WTC11 (cell line): ENCODE results near the gene KRTAP5-9. TPM values are rescaled to one million over a fixed set of nuclear protein-coding genes. Genes with fewer than 3 reads are reported as not detected.

Experiments used
- ATAC-seq: fragments of 200-7000 bp; cut with Tn5 transposase; 2 replicates; pipeline ENCODE4 v1.10.0; 2021; ENCODE audit warnings: mild to moderate bottlenecking, moderate library complexity
- CTCF ChIA-PET: fragments of 300-600 bp; sonication (Branson Sonifier 250); formaldehyde crosslinking; loops from one replicate; lab custom pipeline; 2021; ENCODE audit warnings: antibody characterized with exemption; lab: Charles Lee
- POLR2A ChIA-PET: fragments of 350-600 bp; sonication (Branson Sonifier 250); formaldehyde crosslinking; loops from one replicate; lab custom pipeline; 2021; ENCODE audit warnings: antibody characterized with exemption; lab: Charles Lee
- DNase-seq: peaks from one replicate; pipeline ENCODE4 v3.0.0; 2021; ENCODE audit warnings: low spot score
- H3K27ac Mint-ChIP-seq: 2 replicates; pipeline ENCODE4 v1.8.0; 2021; ENCODE audit warnings: mixed read lengths
- H3K27me3 Mint-ChIP-seq: 2 replicates; pipeline ENCODE4 v1.8.0; 2021; ENCODE audit warnings: low read depth, mild to moderate bottlenecking, moderate library complexity, mixed read lengths
- H3K36me3 Mint-ChIP-seq: 2 replicates; pipeline ENCODE4 v1.8.0; 2021; ENCODE audit warnings: mixed read lengths
- H3K4me1 Mint-ChIP-seq: 2 replicates; pipeline ENCODE4 v1.8.0; 2022; ENCODE audit warnings: mixed read lengths
- H3K4me3 Mint-ChIP-seq: 2 replicates; pipeline ENCODE4 v1.8.0; 2021; ENCODE audit warnings: mild to moderate bottlenecking, moderate library complexity, mixed read lengths
- H3K9me3 Mint-ChIP-seq: 2 replicates; pipeline ENCODE4 v1.8.0; 2021; ENCODE audit warnings: mixed read lengths
- AR ChIP-seq: fragments of 250-450 bp; sonication (Bioruptor Pico); IDR thresholded peaks from 2 replicates; pipeline ENCODE4 v1.9.0; 2021; ENCODE audit warnings: mild to moderate bottlenecking
- ELF4 ChIP-seq: sonication (generic); formaldehyde crosslinking; IDR thresholded peaks from 2 replicates; pipeline ENCODE4 v1.8.1; 2022; ENCODE audit warnings: low read depth, mild to moderate bottlenecking, moderate library complexity, missing genetic modification reagents
- ETV6 ChIP-seq: sonication (generic); formaldehyde crosslinking; IDR thresholded peaks from 2 replicates; pipeline ENCODE4 v1.8.1; 2022; ENCODE audit warnings: mild to moderate bottlenecking, missing genetic modification reagents
- FOXK1 ChIP-seq: sonication (generic); formaldehyde crosslinking; IDR thresholded peaks from 2 replicates; pipeline ENCODE4 v1.8.0; 2022; ENCODE audit warnings: mild to moderate bottlenecking, moderate library complexity, missing genetic modification reagents
- NFE2L1 ChIP-seq: sonication (generic); formaldehyde crosslinking; IDR thresholded peaks from 2 replicates; pipeline ENCODE4 v1.8.1; 2023; ENCODE audit warnings: missing genetic modification reagents
- PRRX2 ChIP-seq: fragments of 250-450 bp; sonication (Bioruptor Pico); IDR thresholded peaks from 2 replicates; pipeline ENCODE4 v1.8.0; 2021; ENCODE audit warnings: mild to moderate bottlenecking
- RORB ChIP-seq: fragments of 250-450 bp; sonication (Bioruptor Pico); IDR thresholded peaks from 2 replicates; pipeline ENCODE4 v1.9.0; 2021; ENCODE audit warnings: mild to moderate bottlenecking
- TP53 ChIP-seq: sonication (generic); formaldehyde crosslinking; IDR thresholded peaks from 2 replicates; pipeline ENCODE4 v1.8.1; 2023; ENCODE audit warnings: mild to moderate bottlenecking, missing genetic modification reagents
- ZBTB21 ChIP-seq: sonication (generic); formaldehyde crosslinking; IDR thresholded peaks from 2 replicates; pipeline ENCODE4 v1.8.1; 2023; ENCODE audit warnings: mild to moderate bottlenecking, missing genetic modification reagents, borderline replicate concordance
- ZNF281 ChIP-seq: sonication (generic); formaldehyde crosslinking; IDR thresholded peaks from 2 replicates; pipeline ENCODE4 v1.8.0; 2023; ENCODE audit warnings: mild to moderate bottlenecking, missing genetic modification reagents
- ZNF396 ChIP-seq: fragments of 250-450 bp; sonication (Bioruptor Pico); IDR thresholded peaks from 2 replicates; pipeline ENCODE4 v1.8.0; 2021; ENCODE audit warnings: mild to moderate bottlenecking, moderate library complexity, borderline replicate concordance
- ZNF416 ChIP-seq: fragments of 250-450 bp; sonication (Bioruptor Pico); IDR thresholded peaks from 2 replicates; pipeline ENCODE4 v1.9.0; 2021; ENCODE audit warnings: mild to moderate bottlenecking, inconsistent platforms
- ZSCAN18 ChIP-seq: fragments of 250-450 bp; sonication (Bioruptor Pico); IDR thresholded peaks from 2 replicates; pipeline ENCODE4 v2.1.2; 2022; ENCODE audit warnings: mild to moderate bottlenecking, moderate library complexity
- total RNA-seq: library from RNA; stranded (reverse); gene quantifications from 3 replicates; pipeline ENCODE4 v1.2.3, GENCODE V29; 2021
- TF ChIP-seq, protein P1 (sequence below): fragments of 250-450 bp; sonication (Bioruptor Pico); IDR thresholded peaks from 2 replicates; pipeline ENCODE4 v1.9.0; 2021; ENCODE audit warnings: moderate library complexity, mild to moderate bottlenecking, inconsistent platforms, borderline replicate concordance
- TF ChIP-seq, protein P2 (sequence below): sonication (generic); formaldehyde crosslinking; IDR thresholded peaks from 2 replicates; pipeline ENCODE4 v1.8.0; 2023; ENCODE audit warnings: missing genetic modification reagents, mild to moderate bottlenecking, borderline replicate concordance
- TF ChIP-seq, protein P3 (sequence below): sonication (generic); formaldehyde crosslinking; IDR thresholded peaks from 2 replicates; pipeline ENCODE4 v1.8.1; 2023; ENCODE audit warnings: mild to moderate bottlenecking, missing genetic modification reagents
- TF ChIP-seq, protein P4 (sequence below): sonication (generic); formaldehyde crosslinking; IDR thresholded peaks from 2 replicates; pipeline ENCODE4 v1.8.1; 2022; ENCODE audit warnings: low read depth, missing genetic modification reagents, borderline replicate concordance

The KRTAP5-9 gene
- total RNA-seq, 1 experiment from 2014 or later: not detected

GRCh38 chr11:71501071-71501985, 46.9 kb upstream of the KRTAP5-9 start:
- ChIA-PET POLR2A (no interaction called here), CTCF (no interaction called here)
- H3K4me1 Mint-ChIP-seq: peaks cover 22% of the 10 kb centered on the region
- peaks cover 38% of the 10 kb centered on the region for H3K36me3 Mint-ChIP-seq
- no peak overlapping the region for H3K4me3 Mint-ChIP-seq
- H3K27me3 Mint-ChIP-seq: no peaks in the 10 kb centered on the region
- DNase-seq (no peak), ATAC-seq (no peak)
- peaks cover 4% of the 10 kb centered on the region for H3K9me3 Mint-ChIP-seq
- TF ChIP-seq, protein P1, sequence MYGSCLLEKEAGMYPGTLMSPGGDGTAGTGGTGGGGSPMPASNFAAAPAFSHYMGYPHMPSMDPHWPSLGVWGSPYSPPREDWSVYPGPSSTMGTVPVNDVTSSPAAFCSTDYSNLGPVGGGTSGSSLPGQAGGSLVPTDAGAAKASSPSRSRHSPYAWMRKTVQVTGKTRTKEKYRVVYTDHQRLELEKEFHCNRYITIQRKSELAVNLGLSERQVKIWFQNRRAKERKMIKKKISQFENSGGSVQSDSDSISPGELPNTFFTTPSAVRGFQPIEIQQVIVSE (CRISPR knock-in tag): no peak
- no peak for TF ChIP-seq NFE2L1 (CRISPR knock-in tag)
- no peak for TF ChIP-seq ELF4 (CRISPR knock-in tag)
- no peak for TF ChIP-seq ZNF281 (CRISPR knock-in tag)
- no peak for TF ChIP-seq ETV6 (CRISPR knock-in tag)
- TF ChIP-seq PRRX2 (CRISPR knock-in tag): no peak
- TF ChIP-seq AR (CRISPR knock-in tag): no peak
- no peak for TF ChIP-seq ZSCAN18 (CRISPR knock-in tag)
- TF ChIP-seq ZNF396 (CRISPR knock-in tag): no peak
- TF ChIP-seq TP53 (CRISPR knock-in tag): no peak
- no peak for TF ChIP-seq ZNF416 (CRISPR knock-in tag)
- TF ChIP-seq FOXK1 (CRISPR knock-in tag): no peak
- TF ChIP-seq, protein P2, sequence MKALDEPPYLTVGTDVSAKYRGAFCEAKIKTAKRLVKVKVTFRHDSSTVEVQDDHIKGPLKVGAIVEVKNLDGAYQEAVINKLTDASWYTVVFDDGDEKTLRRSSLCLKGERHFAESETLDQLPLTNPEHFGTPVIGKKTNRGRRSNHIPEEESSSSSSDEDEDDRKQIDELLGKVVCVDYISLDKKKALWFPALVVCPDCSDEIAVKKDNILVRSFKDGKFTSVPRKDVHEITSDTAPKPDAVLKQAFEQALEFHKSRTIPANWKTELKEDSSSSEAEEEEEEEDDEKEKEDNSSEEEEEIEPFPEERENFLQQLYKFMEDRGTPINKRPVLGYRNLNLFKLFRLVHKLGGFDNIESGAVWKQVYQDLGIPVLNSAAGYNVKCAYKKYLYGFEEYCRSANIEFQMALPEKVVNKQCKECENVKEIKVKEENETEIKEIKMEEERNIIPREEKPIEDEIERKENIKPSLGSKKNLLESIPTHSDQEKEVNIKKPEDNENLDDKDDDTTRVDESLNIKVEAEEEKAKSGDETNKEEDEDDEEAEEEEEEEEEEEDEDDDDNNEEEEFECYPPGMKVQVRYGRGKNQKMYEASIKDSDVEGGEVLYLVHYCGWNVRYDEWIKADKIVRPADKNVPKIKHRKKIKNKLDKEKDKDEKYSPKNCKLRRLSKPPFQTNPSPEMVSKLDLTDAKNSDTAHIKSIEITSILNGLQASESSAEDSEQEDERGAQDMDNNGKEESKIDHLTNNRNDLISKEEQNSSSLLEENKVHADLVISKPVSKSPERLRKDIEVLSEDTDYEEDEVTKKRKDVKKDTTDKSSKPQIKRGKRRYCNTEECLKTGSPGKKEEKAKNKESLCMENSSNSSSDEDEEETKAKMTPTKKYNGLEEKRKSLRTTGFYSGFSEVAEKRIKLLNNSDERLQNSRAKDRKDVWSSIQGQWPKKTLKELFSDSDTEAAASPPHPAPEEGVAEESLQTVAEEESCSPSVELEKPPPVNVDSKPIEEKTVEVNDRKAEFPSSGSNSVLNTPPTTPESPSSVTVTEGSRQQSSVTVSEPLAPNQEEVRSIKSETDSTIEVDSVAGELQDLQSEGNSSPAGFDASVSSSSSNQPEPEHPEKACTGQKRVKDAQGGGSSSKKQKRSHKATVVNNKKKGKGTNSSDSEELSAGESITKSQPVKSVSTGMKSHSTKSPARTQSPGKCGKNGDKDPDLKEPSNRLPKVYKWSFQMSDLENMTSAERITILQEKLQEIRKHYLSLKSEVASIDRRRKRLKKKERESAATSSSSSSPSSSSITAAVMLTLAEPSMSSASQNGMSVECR (CRISPR knock-in tag): no peak
- TF ChIP-seq RORB: no peak
- TF ChIP-seq, protein P3, sequence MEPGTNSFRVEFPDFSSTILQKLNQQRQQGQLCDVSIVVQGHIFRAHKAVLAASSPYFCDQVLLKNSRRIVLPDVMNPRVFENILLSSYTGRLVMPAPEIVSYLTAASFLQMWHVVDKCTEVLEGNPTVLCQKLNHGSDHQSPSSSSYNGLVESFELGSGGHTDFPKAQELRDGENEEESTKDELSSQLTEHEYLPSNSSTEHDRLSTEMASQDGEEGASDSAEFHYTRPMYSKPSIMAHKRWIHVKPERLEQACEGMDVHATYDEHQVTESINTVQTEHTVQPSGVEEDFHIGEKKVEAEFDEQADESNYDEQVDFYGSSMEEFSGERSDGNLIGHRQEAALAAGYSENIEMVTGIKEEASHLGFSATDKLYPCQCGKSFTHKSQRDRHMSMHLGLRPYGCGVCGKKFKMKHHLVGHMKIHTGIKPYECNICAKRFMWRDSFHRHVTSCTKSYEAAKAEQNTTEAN: no peak
- TF ChIP-seq, protein P4, sequence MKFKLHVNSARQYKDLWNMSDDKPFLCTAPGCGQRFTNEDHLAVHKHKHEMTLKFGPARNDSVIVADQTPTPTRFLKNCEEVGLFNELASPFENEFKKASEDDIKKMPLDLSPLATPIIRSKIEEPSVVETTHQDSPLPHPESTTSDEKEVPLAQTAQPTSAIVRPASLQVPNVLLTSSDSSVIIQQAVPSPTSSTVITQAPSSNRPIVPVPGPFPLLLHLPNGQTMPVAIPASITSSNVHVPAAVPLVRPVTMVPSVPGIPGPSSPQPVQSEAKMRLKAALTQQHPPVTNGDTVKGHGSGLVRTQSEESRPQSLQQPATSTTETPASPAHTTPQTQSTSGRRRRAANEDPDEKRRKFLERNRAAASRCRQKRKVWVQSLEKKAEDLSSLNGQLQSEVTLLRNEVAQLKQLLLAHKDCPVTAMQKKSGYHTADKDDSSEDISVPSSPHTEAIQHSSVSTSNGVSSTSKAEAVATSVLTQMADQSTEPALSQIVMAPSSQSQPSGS: no peak
- TF ChIP-seq ZBTB21 (CRISPR knock-in tag): no peak
- no peak overlapping the region for H3K27ac Mint-ChIP-seq
